DOHH2 (cell line): ENCODE data around the gene ATP6V0A1.

Source experiments
- H3F3A ChIP-seq: fragments of 200-600 bp; sonication (generic), shearing (Covaris generic); 2 replicates; pipeline ENCODE4 v1.6.0; 2016; ENCODE audit warnings: antibody characterized with exemption, mild to moderate bottlenecking; ENCODE audit not compliant: control insufficient read depth, insufficient read depth
- H3K27ac ChIP-seq: fragments of 200-600 bp; sonication (generic); 2 replicates; pipeline ENCODE4 v1.5.1; 2014; ENCODE audit warnings: low read depth, mild to moderate bottlenecking, low read length, moderate library complexity
- H3K27me3 ChIP-seq: fragments of 200-600 bp; sonication (generic); 2 replicates; pipeline ENCODE4 v1.6.1; 2014; ENCODE audit warnings: mild to moderate bottlenecking, low read length, mixed read lengths; ENCODE audit not compliant: control insufficient read depth
- H3K36me3 ChIP-seq: fragments of 200-600 bp; sonication (generic); 2 replicates; pipeline ENCODE4 v1.6.1; 2014; ENCODE audit warnings: mild to moderate bottlenecking, low read length, moderate library complexity, mixed read lengths; ENCODE audit not compliant: control insufficient read depth
- H3K4me1 ChIP-seq: fragments of 200-600 bp; sonication (generic); 2 replicates; pipeline ENCODE4 v1.6.1; 2014; ENCODE audit warnings: mild to moderate bottlenecking, low read length, mixed read lengths; ENCODE audit not compliant: control insufficient read depth
- H3K4me2 ChIP-seq: fragments of 200-600 bp; sonication (generic); 2 replicates; pipeline ENCODE4 v1.6.0; 2014; ENCODE audit warnings: mild to moderate bottlenecking, low read length, moderate library complexity
- H3K4me3 ChIP-seq: fragments of 200-600 bp; sonication (generic); 2 replicates; pipeline ENCODE4 v1.5.1; 2014; ENCODE audit warnings: mild to moderate bottlenecking, low read length, mixed read lengths
- H3K79me2 ChIP-seq: fragments of 200-600 bp; sonication (generic); 2 replicates; pipeline ENCODE4 v1.6.1; 2014; ENCODE audit warnings: mild to moderate bottlenecking, low read length, mixed read lengths; ENCODE audit not compliant: control insufficient read depth
- H3K9me2 ChIP-seq: fragments of 200-600 bp; sonication (generic); replicated peaks from 2 replicates; pipeline ENCODE4 v1.6.1; 2014; ENCODE audit warnings: mild to moderate bottlenecking, low read length, mixed read lengths; ENCODE audit not compliant: control insufficient read depth
- H3K9me3 ChIP-seq: fragments of 200-600 bp; sonication (generic); 2 replicates; pipeline ENCODE4 v1.6.1; 2014; ENCODE audit warnings: antibody characterized with exemption, low read length, mixed read lengths; ENCODE audit not compliant: control insufficient read depth, insufficient read depth
- H4K20me1 ChIP-seq: fragments of 200-600 bp; sonication (generic); 2 replicates; pipeline ENCODE4 v1.6.0; 2014; ENCODE audit warnings: low read depth, mild to moderate bottlenecking, antibody characterized with exemption, low read length, moderate library complexity; ENCODE audit not compliant: control insufficient read depth, insufficient read depth
- CTCF ChIP-seq: fragments of 200-600 bp; sonication (generic); IDR thresholded peaks from one replicate; pipeline ENCODE4 v1.5.1; 2014; ENCODE audit warnings: antibody characterized with exemption, mild to moderate bottlenecking, low read depth, low read length; ENCODE audit not compliant: poor library complexity, severe bottlenecking
- EZH2phosphoT487 ChIP-seq: fragments of 200-600 bp; sonication (generic); IDR thresholded peaks from 2 replicates; pipeline ENCODE4 v1.6.1; 2017; ENCODE audit warnings: borderline replicate concordance, mild to moderate bottlenecking, antibody characterized with exemption, low read length, moderate library complexity, mixed read lengths

ATP6V0A1 gene

GRCh38 chr17:42457107-42457792 lies 1.4 kb upstream of the ATP6V0A1 start:
- Histone ChIP-seq H4K20me1 (peaks cover 24% of the 10 kb centered on the region; the same call in 1 of the 2 replicates), H3K4me3 (peak overlapping the region; percentile 7)
- TF ChIP-seq CTCF: no peak
- TF ChIP-seq EZH2phosphoT487: peak; percentile 10; the same call in 1 of the 2 replicates

GRCh38 chr17:42459256-42459800 lies 650 bp downstream of the ATP6V0A1 start:
- Histone ChIP-seq H3K9me2 (no peaks in the 10 kb centered on the region), H3K27me3 (peaks cover 79% of the 10 kb centered on the region), H3K36me3 (no peaks in the 10 kb centered on the region), H3K27ac (no peak overlapping the region), H3K4me2 (peak overlapping the region; percentile 70), H3K79me2 (no peaks in the 10 kb centered on the region), H3F3A (peaks cover 32% of the 10 kb centered on the region), H3K4me3 (peak overlapping the region; percentile 45), H3K4me1 (peaks cover 49% of the 10 kb centered on the region), H4K20me1 (peaks cover 24% of the 10 kb centered on the region), H3K9me3 (no peaks in the 10 kb centered on the region)
- TF ChIP-seq CTCF (peak; percentile 56), EZH2phosphoT487 (no peak)

More at GRCh38 chr17:42457107-42457792, 1.4 kb upstream of the ATP6V0A1 start:
- Histone ChIP-seq H3K9me3 (no peaks in the 10 kb centered on the region), H3K27ac (no peak overlapping the region), H3K9me2 (no peaks in the 10 kb centered on the region), H3K4me2 (peak overlapping the region; percentile 56), H3K36me3 (no peaks in the 10 kb centered on the region), H3K4me1 (peaks cover 51% of the 10 kb centered on the region), H3F3A (peaks cover 37% of the 10 kb centered on the region), H3K27me3 (peaks cover 85% of the 10 kb centered on the region), H3K79me2 (no peaks in the 10 kb centered on the region)

DNA sequence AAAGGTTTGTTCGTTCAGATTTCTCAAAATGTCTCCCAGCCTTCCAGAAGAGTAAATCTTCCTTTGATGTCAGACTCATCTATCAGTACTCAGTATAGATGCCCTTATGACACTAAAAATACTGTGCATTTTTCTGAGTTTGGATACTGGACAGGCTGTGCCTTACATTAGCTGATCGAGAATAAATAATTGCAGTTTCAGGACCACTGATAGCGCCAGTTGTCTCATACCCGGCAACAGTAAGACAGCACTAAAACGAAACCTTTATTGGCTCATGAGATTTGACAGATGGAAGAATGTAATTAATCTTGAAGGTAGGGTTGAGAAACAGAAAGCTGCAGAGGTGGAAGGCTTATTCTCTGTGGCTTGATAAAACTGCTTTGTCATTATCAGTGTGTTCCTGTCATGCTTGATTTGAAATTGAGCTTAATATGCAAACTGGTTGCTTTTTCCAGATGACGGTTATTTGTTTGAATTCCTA lies 1.2 kb downstream of the ATP6V0A1 start:
- TF ChIP-seq EZH2phosphoT487: no peak
- TF ChIP-seq CTCF: no peak
- no peaks in the 10 kb centered on the region for H3K9me3 ChIP-seq
- peaks cover 24% of the 10 kb centered on the region for H4K20me1 ChIP-seq
- H3K4me3 ChIP-seq: peak overlapping the region; percentile 45
- no peak overlapping the region for H3K27ac ChIP-seq
- no peaks in the 10 kb centered on the region for H3K79me2 ChIP-seq
- peak overlapping the region; percentile 70 for H3K4me2 ChIP-seq
- H3K27me3 ChIP-seq: peaks cover 76% of the 10 kb centered on the region
- no peaks in the 10 kb centered on the region for H3K9me2 ChIP-seq
- H3F3A ChIP-seq: peaks cover 32% of the 10 kb centered on the region
- no peaks in the 10 kb centered on the region for H3K36me3 ChIP-seq
- H3K4me1 ChIP-seq: peaks cover 49% of the 10 kb centered on the region
